K562 treated with DMSO at 1 percent for 24 hours (cell line): Measurements from ENCODE around the gene ZNF85. TPM values are rescaled to one million over a fixed set of nuclear protein-coding genes. Genes with fewer than 3 reads are reported as not detected.

ENCODE experiments used
- total RNA-seq: library from RNA; unstranded; fragments of 300-600 nt; gene quantifications from 2 replicates; pipeline ENCODE4 v1.2.3, GENCODE V29; 2022; ENCODE audit warnings: low read depth; ENCODE audit not compliant: insufficient read depth

ZNF85 gene
- 0.69 and 1.7 TPM in 2 replicates for total RNA-seq

GRCh38 chr19:20923077-20923871, at the start of gene ZNF85:
TSS of gene ZNF85 (plus strand) at chr19:20923251. CDS start at chr19:20923401, 150 bp downstream.

Other genes starting within 250 kb of the ZNF85 start
- 0.39 TPM in 1 of 2 replicates, not detected in the other for gene ZNF66, start 146.9 kb upstream of the ZNF85 start, total RNA-seq
- gene ZNF430, start 97.4 kb downstream of the ZNF85 start, total RNA-seq: 2.1 and 3.6 TPM in 2 replicates
- gene ZNF714, start 159.0 kb downstream of the ZNF85 start, total RNA-seq: 8.1 and 10.5 TPM in 2 replicates
- 5.9 and 9.0 TPM in 2 replicates for gene ZNF431, start 218.8 kb downstream of the ZNF85 start, total RNA-seq